Amniotic epithelial cell (primary cell): ENCODE results near the gene CD37.
"Not testable (repeated sequence)": the region's sequence is repeated elsewhere in the genome, so short reads cannot be mapped to it uniquely, and the experiment has no call there.

ENCODE experiments used
- DNase-seq: peaks from one replicate; pipeline ENCODE4 v3.0.0-alpha.2; 2010; ENCODE audit warnings: low read depth

Gene CD37

GRCh38 chr19:49347835-49348234 lies 12.6 kb downstream of the CD37 start:
- DNase-seq: peak; percentile 79

- no peak for DNase-seq
Observed at GRCh38 chr19:49348305-49349189, 13.3 kb downstream of the CD37 start.

- DNase-seq: no peak
Observed at GRCh38 chr19:49349567-49349966, 14.4 kb downstream of the CD37 start.

GRCh38 chr19:49355909-49356353 lies 20.7 kb downstream of the CD37 start:
- peak; percentile 31 for DNase-seq

GRCh38 chr19:49356382-49356781 lies 21.2 kb downstream of the CD37 start:
- DNase-seq: peak; percentile 11

- DNase-seq: no peak
Observed at GRCh38 chr19:49357186-49357585, 22.0 kb downstream of the CD37 start.

GRCh38 chr19:49359851-49360820 lies 24.9 kb downstream of the CD37 start:
- DNase-seq: no peak

GRCh38 chr19:49361438-49362047 lies 26.3 kb downstream of the CD37 start:
- peak; percentile 76 for DNase-seq

GRCh38 chr19:49362048-49362928 lies 27.1 kb downstream of the CD37 start, which contains the start of gene TEAD2:
TSS of gene TEAD2 (minus strand) at chr19:49362416. CDS start at chr19:49360075, 2,341 bp downstream.
- peak; percentile 19 for DNase-seq

GRCh38 chr19:49362929-49363267 lies 27.7 kb downstream of the CD37 start:
- peak; percentile 24 for DNase-seq

- peak; percentile 99 for DNase-seq
Observed at GRCh38 chr19:49363268-49364082, 28.3 kb downstream of the CD37 start, which contains the start of gene DKKL1. TSS of gene DKKL1 (plus strand) at chr19:49363877. CDS start at chr19:49363999, 122 bp downstream.

GRCh38 chr19:49364083-49364737 lies 29.0 kb downstream of the CD37 start:
- DNase-seq: no peak

GRCh38 chr19:49366110-49366509 lies 30.9 kb downstream of the CD37 start:
- DNase-seq: no peak

- DNase-seq: no peak
Observed at GRCh38 chr19:49368711-49369358, 33.6 kb downstream of the CD37 start.

GRCh38 chr19:49371184-49371583 lies 36.0 kb downstream of the CD37 start:
- no peak for DNase-seq

GRCh38 chr19:49373174-49373573 lies 38.0 kb downstream of the CD37 start:
- DNase-seq: not testable (repeated sequence)

- no peak for DNase-seq
Observed at GRCh38 chr19:49374665-49375434, 39.6 kb downstream of the CD37 start.

- no peak for DNase-seq
Observed at GRCh38 chr19:49378512-49378911, 43.3 kb downstream of the CD37 start.
